GM12874 (cell line): Measurements from ENCODE around the gene ARHGAP5.
A peak's percentile ranks its signal among the peaks of the same experiment; 100 is the strongest.

Experiments used
- TF ChIP-seq, protein P1 (sequence below): IDR thresholded peaks from 2 replicates; pipeline ENCODE4 v1.5.1; 2011; ENCODE audit warnings: low read depth, mild to moderate bottlenecking, control low read depth, low read length, moderate library complexity; ENCODE audit not compliant: insufficient read depth

ARHGAP5 gene, protein sequence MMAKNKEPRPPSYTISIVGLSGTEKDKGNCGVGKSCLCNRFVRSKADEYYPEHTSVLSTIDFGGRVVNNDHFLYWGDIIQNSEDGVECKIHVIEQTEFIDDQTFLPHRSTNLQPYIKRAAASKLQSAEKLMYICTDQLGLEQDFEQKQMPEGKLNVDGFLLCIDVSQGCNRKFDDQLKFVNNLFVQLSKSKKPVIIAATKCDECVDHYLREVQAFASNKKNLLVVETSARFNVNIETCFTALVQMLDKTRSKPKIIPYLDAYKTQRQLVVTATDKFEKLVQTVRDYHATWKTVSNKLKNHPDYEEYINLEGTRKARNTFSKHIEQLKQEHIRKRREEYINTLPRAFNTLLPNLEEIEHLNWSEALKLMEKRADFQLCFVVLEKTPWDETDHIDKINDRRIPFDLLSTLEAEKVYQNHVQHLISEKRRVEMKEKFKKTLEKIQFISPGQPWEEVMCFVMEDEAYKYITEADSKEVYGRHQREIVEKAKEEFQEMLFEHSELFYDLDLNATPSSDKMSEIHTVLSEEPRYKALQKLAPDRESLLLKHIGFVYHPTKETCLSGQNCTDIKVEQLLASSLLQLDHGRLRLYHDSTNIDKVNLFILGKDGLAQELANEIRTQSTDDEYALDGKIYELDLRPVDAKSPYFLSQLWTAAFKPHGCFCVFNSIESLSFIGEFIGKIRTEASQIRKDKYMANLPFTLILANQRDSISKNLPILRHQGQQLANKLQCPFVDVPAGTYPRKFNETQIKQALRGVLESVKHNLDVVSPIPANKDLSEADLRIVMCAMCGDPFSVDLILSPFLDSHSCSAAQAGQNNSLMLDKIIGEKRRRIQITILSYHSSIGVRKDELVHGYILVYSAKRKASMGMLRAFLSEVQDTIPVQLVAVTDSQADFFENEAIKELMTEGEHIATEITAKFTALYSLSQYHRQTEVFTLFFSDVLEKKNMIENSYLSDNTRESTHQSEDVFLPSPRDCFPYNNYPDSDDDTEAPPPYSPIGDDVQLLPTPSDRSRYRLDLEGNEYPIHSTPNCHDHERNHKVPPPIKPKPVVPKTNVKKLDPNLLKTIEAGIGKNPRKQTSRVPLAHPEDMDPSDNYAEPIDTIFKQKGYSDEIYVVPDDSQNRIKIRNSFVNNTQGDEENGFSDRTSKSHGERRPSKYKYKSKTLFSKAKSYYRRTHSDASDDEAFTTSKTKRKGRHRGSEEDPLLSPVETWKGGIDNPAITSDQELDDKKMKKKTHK (N-terminal part only)

DNA sequence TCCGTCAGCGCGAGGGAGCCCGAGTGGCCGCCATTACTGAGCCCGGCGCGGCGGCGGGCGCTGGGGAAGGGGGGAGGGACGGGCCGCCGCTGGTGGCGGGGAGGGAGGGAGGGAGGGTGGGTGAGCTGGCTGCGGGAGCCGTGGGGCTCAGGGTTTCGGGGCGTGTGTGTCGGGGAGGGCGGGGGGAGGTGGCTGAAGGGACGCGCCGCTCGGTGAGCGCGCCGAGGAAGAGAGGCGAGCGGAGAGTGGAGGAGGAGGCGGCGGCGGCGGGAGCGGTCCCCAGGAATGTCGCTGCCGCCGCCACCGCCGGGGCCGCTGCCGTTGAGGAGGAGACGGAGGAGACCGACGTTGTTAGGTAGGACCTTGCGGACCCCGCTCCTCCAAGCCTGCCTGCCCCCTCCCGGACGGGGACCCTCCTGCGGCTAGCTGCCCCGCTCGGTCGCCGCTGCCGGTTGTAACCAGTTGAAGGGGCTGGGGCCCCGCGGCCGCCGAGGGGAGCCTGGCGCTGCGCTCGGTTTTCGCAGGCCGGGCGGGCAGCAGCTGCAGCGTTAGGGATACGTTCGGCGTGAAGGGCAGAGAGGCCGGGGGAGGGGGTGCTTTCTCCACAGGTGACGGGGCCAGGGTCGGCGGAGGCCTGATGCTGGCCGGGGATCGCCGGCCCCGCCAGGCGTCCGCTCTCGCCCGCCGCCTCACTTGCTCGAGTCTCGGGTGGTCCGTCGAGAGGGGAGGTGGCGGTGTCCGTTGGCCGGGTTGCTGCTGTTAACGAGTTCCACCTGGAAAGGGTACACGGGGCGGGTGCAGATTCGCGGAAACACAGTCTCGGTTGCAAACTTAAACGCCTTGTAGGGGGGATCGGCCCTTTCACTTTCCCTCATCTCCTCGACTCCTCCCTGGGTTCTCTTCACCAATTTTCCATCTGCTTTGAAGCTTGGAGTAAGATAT, at the start of gene ARHGAP5:
ARHGAP5 (plus strand) TSS at position 224 of the 942 bp plus-strand sequence. CDS start 13,366 bp downstream, outside the sequence.
- TF ChIP-seq, protein P1, sequence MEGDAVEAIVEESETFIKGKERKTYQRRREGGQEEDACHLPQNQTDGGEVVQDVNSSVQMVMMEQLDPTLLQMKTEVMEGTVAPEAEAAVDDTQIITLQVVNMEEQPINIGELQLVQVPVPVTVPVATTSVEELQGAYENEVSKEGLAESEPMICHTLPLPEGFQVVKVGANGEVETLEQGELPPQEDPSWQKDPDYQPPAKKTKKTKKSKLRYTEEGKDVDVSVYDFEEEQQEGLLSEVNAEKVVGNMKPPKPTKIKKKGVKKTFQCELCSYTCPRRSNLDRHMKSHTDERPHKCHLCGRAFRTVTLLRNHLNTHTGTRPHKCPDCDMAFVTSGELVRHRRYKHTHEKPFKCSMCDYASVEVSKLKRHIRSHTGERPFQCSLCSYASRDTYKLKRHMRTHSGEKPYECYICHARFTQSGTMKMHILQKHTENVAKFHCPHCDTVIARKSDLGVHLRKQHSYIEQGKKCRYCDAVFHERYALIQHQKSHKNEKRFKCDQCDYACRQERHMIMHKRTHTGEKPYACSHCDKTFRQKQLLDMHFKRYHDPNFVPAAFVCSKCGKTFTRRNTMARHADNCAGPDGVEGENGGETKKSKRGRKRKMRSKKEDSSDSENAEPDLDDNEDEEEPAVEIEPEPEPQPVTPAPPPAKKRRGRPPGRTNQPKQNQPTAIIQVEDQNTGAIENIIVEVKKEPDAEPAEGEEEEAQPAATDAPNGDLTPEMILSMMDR: 0 out of 2 replicates have a peak, but pooled peaks have one; percentile 23

DNA sequence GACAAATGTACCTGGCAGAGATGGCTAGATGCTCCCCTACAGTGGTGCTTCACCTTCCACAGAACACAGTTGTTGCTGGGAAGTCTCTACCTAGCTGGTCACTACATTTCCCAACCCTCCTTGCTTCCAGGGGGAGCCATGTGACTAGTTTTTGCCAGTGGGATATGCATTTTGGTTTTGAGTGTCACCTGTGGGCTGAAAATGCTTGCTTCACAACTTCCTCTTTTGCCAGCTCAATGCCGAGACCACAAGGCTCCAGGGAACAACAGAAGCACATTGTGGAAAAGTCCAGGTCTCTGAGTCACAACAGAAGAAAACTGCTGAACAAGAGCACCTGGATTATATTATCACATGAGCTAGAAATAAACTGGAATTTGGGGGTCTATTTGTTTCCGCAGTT, 48.5 kb upstream of the ARHGAP5 start:
- TF ChIP-seq, protein P1: no peak

DNA sequence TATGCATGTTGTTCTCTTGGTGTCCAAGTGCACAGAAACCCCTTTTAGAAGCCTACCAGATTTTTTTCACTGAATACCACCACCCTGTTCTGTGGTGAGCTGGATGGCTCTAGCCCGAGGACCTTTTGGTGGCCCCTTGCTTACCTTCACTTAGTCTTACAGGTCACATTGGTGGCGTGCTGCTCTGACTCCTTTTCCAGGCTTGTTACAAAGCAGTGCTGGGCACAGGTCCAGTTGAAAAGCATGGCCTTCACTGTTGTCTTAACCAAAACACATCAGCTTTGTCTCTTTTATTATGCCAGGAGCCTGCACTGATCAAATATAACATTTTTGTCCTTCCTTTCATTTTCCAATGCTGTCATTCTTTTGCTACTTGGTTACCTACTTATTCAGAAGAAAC, 43.6 kb upstream of the ARHGAP5 start:
- TF ChIP-seq, protein P1: no peak

DNA sequence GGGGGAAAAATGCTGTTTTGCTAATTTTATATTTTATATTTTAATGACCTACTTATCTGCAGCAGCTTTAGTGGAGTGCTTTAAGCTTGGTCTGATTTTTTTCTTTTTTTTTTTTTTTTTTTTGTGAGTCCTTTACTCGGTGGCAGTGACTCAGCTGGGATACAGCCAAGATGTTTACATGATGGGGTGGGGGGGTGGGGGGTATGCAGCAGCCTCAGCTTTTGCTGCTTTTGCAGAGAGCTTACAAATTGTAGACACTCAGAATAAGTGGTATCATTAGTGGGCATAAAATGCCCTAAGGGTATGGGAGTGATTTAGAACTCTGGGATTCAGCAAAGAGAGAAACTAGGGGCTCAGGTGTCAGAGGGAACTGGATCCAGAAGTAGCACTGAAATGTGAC, 38.2 kb upstream of the ARHGAP5 start:
- TF ChIP-seq, protein P1: no peak

DNA sequence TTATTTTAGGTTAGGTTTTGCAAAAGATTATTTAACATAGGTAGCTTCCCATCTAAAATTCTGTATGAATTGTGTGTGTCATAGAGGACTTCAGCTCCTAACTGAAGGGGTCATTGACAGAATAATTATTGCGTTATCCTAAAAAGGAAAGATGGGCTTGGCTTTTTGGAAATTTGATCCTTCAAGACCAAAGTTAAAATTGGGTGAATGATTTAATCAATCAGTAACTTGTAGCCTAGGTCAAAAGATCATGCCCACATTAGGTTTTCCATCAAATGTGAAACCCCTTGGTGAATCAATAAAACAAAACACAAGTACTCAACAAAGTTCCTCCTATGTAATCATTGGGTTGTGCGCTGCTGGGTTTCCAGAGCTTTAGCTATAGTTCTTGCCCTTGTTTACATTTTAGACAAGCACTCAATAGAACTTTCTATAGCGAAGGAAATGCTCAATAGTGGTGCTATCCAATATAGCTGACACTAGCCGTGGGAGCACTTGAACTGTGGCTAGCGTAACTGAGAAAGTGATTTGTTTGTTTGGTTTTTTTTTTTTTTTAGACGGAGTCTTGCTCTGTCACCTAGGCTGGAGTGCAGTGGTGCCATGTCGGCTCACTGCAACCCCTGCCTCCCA, 37.6 kb upstream of the ARHGAP5 start:
- TF ChIP-seq, protein P1: no peak

DNA sequence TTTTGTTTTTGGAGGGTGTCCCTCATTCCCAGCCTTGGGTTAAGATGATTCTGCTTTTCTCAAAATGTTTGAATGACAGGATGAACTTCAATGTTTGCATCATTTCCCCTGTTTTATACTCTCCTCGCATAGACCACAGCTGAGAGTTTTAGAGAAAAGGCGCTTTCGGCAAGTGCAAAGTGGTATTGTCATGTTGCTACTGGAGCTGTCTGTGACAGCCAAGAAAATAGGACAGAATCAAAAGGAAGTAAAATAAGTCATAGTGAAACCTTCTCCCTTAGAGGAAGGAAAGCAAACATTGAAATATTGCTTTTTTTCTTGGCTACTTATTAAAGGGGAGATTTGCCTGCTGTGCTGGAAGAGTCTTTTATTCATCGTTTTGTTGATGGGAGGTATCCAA, 33.5 kb upstream of the ARHGAP5 start:
- TF ChIP-seq, protein P1: no peak
